Mucosa of descending colon (tissue), 3 donors: Measurements from ENCODE around the gene CDH15. TPM values are rescaled to one million over a fixed set of nuclear protein-coding genes. Genes with fewer than 3 reads are reported as not detected.

ENCODE experiments used
- ATAC-seq: fragments of 200-7000 bp; cut with Tn5 transposase; one replicate; pipeline ENCODE4 v1.9.1; 2020; ENCODE audit warnings: mild to moderate bottlenecking, moderate library complexity
- DNase-seq, 3 donors: peaks; one replicate each; pipeline ENCODE4 v3.0.0-alpha.2; 2020
- H3K36me3 ChIP-seq: fragments of 200-600 bp; one replicate; pipeline ENCODE4 v1.8.0; 2021; ENCODE audit warnings: low read depth, mild to moderate bottlenecking
- H3K4me1 ChIP-seq: fragments of 200-600 bp; one replicate; pipeline ENCODE4 v1.8.0; 2021; ENCODE audit warnings: low read depth, mild to moderate bottlenecking
- H3K4me3 ChIP-seq: fragments of 200-600 bp; one replicate; pipeline ENCODE4 v1.8.0; 2021; ENCODE audit warnings: mild to moderate bottlenecking
- H3K9me3 ChIP-seq: fragments of 200-600 bp; one replicate; pipeline ENCODE4 v1.8.0; 2021; ENCODE audit warnings: mild to moderate bottlenecking
- intact Hi-C, 2 donors: fragments of 100-400 bp; cut with DNase I in 1 of 2; cut with micrococcal nuclease in 1 of 2; formaldehyde crosslinking; loops; one replicate each; pipeline versions ENCODE4 v1.11.0 to v1.11.1; 2022; cut with DNase I, micrococcal nuclease
- total RNA-seq, 3 donors: library from RNA; stranded (reverse); fragmentation: NEBNext Ultra II Directional in 2 of 3; extraction: Animal tissue kit (Norgen Biotek cat#: 25700) in 2 of 3; gene quantifications; one replicate each; pipeline versions ENCODE4 v1.2.1 to v1.2.4, GENCODE V29; 2021 to 2023
- TF ChIP-seq, protein P1 (sequence below): fragments of 200-600 bp; IDR thresholded peaks from one replicate; pipeline ENCODE4 v1.8.0; 2022; ENCODE audit warnings: antibody characterized with exemption, mild to moderate bottlenecking
- donor health status: DM: no; HTN: no; CAD: no; lungs with moderate emphysema.
- donor health status: DM: no; HTN: no; CAD: no.
- donor health status: DM: no; HTN: yes; CAD: no.

CDH15 gene
- total RNA-seq, 3 donors from 2014 or later = not detected

- DNase-seq (peak in 2 of 3 donors; percentile 4 to 12), ATAC-seq (no peak)
- intact Hi-C loops = no loop called here
- Histone ChIP-seq H3K4me3 (no peak overlapping the region), H3K36me3 (no peaks in the 10 kb centered on the region), H3K4me1 (no peaks in the 10 kb centered on the region), H3K9me3 (peaks cover 3% of the 10 kb centered on the region)
- TF ChIP-seq, protein P1, sequence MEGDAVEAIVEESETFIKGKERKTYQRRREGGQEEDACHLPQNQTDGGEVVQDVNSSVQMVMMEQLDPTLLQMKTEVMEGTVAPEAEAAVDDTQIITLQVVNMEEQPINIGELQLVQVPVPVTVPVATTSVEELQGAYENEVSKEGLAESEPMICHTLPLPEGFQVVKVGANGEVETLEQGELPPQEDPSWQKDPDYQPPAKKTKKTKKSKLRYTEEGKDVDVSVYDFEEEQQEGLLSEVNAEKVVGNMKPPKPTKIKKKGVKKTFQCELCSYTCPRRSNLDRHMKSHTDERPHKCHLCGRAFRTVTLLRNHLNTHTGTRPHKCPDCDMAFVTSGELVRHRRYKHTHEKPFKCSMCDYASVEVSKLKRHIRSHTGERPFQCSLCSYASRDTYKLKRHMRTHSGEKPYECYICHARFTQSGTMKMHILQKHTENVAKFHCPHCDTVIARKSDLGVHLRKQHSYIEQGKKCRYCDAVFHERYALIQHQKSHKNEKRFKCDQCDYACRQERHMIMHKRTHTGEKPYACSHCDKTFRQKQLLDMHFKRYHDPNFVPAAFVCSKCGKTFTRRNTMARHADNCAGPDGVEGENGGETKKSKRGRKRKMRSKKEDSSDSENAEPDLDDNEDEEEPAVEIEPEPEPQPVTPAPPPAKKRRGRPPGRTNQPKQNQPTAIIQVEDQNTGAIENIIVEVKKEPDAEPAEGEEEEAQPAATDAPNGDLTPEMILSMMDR = no peak
These were observed 33.1 kb upstream of the CDH15 start for GRCh38 chr16:89138513-89138795.

DNA sequence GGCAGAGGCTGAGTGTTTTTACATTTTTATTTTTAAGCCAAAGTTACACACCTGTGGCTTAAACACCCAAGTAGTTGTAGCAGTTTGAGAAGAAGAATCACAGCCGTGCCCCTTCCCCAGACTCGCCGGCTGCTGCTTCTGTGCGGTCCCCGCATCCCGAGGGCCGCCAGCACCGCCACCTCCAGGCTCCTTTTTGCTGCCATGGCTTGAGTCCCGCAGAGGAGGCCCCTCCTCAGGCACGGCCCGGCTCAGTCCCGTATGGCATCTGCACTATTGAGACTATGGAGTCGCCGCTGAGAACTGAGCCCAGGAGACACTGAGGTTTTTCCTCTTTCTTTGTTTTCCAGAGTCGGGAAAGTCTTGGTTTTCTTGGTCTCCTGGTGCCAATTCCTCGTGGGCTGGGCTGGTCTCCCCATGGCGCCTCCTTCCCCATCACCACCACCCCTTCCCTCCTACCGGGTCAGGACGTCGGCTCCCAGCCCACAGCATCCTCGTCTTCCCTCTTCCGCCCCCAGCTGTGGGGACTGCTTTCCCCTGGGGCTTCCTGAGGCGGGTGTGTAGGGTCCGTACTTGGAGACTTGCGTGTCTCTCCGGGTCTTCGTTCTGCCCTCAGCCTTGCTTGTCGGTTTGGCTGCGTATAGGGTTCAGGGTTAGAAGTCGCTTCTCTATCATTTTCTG, 32.6 kb upstream of the CDH15 start:
- intact Hi-C loops = no loop called here
- H3K4me3 ChIP-seq = no peak overlapping the region
- DNase-seq (peak in 2 of 3 donors; percentile 9 to 32), ATAC-seq (no peak)
- H3K9me3 ChIP-seq = peaks cover 3% of the 10 kb centered on the region
- TF ChIP-seq, protein P1 = no peak
- no peaks in the 10 kb centered on the region for H3K4me1 ChIP-seq
- H3K36me3 ChIP-seq = no peaks in the 10 kb centered on the region

- ATAC-seq (no peak), DNase-seq (peak in 1 of 3 donors; percentile 12)
- TF ChIP-seq, protein P1 = no peak
- H3K4me3 ChIP-seq = no peak overlapping the region
- peaks cover 3% of the 10 kb centered on the region for H3K9me3 ChIP-seq
- no peaks in the 10 kb centered on the region for H3K36me3 ChIP-seq
- H3K4me1 ChIP-seq = no peaks in the 10 kb centered on the region
- intact Hi-C loops = no loop called here
These were observed 31.6 kb upstream of the CDH15 start for GRCh38 chr16:89139907-89140361.

DNA sequence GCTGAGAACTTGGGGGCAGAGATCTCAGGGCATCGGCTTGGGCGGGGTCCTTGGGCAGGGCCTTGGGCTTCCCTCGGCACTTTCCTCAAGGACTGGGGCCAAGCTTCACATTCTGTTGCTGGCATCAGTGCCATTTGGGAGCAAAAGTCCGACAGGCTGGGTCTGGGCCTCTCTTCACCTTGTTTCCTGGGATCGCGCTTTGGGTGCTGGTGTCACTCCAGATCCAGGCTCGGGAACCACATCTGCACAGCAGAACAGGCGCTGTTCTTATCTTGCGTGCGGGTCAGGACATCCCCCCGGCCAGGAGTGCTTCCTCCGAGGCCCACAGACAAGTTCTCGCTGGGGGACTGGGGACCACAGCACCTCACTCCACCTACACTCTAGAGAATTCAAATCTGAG, 31.1 kb upstream of the CDH15 start:
- Histone ChIP-seq H3K4me3 (no peak overlapping the region), H3K36me3 (no peaks in the 10 kb centered on the region), H3K9me3 (peaks cover 3% of the 10 kb centered on the region), H3K4me1 (no peaks in the 10 kb centered on the region)
- DNase-seq = peak in 1 of 3 donors; percentile 27
- intact Hi-C loops = no loop called here
- no peak for ATAC-seq
- TF ChIP-seq, protein P1 = no peak

DNA sequence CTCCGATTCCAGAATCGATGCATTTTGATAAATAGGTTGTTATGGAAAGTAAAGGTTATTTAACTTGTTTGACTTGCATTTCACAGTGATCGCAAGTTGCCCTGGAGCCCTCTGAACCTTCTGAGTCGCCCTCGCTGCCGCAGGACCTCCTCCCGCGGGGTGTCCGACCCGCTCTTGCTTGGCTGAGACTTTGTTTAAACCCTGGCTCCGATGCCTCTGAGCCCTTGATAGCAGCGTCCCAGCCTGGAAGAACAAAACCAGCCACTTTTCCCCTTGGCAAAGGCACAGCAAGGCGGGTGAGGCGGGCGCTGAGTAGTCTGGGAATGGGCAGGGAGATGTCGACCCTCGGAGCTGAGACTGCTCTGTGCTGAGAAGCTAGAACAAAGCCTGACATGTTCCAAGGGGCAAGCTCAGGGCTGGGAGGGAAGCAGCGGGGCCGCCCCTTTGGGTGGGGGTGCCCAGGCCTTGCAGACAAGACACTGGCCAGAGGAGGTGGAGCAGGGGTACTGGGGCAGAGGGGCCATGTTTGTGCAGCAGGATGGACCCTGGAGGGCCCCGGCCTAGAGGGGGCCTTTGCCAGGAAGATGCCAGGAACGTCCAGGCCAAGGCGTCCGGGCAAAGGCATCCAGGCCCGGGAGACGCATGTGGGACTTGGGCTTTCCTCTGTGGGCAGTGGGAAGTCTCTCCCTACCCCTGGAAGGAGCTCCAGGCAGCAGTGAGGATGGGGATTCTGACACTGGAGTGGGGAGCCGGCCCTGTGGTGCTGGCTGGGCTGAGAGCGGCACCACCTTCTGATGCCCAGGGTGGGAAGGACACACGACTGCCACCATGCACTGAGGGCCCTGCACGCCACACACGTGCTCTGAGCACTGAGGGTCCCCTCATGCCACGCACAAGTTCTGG, 30.3 kb upstream of the CDH15 start:
- Histone ChIP-seq H3K9me3 (peaks cover 3% of the 10 kb centered on the region), H3K36me3 (no peaks in the 10 kb centered on the region), H3K4me1 (no peaks in the 10 kb centered on the region), H3K4me3 (no peak overlapping the region)
- DNase-seq (peak in 2 of 3 donors; percentile 23 to 32), ATAC-seq (no peak)
- intact Hi-C loops = no loop called here
- TF ChIP-seq, protein P1 = no peak
